Measurements from ENCODE around the gene IBA57. TPM values are rescaled to one million over a fixed set of nuclear protein-coding genes. Genes with fewer than 3 reads are reported as not detected.

The IBA57 gene
- total RNA-seq, 1 experiment from 2014 or later, result 19.4 TPM

DNA sequence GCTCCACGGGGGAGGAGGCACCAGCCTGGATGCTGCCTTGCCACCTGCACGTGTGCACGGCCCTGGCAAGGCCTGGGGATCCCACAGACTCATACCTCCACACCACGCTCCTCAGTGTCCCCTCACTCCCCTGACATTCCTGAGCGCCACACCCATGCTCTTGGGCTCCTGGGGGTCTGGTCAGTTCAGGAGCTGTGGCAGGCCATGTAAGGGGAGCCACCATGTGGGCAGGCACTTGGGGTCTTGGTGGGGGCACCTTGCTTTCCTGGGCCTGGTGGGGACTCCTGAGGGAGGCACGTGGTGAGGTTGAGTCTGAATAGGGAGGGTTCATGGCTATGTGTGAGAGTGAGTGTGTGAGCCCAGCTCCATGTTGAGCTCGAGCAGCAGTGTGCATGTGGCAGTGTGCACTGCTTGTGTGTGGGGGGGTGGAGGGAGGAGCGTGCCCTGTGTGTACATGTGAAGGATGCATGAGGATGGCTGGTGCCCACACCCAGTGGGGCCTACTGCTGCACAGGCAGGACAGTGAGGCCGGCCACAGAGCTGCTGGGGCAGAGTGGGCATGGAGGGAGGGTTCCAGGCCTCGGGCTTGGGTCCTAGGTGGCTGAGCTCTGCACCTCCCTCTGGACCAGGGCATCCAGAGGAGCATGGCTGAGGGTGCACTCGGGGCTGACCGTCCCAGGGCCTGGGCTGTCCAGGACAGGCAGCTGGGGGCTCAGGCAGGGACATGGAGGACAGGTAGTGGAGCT lies 14.3 kb upstream of the IBA57 start:
- no peak overlapping the region for H3K4me3 ChIP-seq
- no peak for DNase-seq
- no peaks in the 10 kb centered on the region for H3K9me3 ChIP-seq
- no peaks in the 10 kb centered on the region for H3K27me3 ChIP-seq
- peaks cover 36% of the 10 kb centered on the region for H3K36me3 ChIP-seq

DNA sequence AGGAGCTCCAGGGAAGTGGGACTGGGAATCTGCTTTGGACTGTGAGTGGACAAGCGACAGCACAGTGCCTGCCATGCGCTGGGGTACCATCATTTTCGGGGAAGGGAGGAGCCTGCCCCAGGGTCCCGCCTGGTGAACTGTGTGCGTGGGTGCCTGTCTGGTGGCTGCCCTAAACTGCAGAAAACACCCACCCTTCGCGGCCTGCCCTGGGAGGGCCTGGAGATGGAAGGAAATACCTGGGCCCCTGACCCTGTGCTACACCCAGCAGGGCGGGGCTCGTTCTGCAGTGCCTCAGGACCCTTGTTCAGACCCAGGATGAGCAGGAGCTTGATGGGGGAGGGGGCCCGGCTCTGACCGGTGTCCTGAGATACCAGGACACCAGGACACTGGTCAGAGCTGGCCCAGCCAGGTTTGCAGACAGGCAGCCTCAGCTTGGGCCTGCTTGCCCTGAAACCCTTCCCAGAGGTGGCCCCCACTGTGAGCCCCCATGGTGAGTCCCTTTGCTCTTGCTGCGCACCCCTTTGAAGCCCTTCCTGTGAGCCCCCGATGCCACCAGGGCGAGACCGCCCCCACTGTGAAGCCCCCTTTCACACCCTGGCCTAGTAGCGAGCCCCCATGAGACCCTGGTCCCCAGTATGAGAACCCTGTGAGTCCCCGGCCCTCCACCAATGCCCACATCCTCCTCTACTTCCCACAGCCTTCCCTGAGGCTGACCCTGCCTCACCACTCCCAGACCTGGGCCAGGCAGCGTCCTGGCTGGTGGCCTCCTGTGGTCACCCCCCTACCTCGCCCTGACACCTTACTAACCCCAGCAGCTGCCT lies 13.3 kb upstream of the IBA57 start:
- no peaks in the 10 kb centered on the region for H3K27me3 ChIP-seq
- peaks cover 27% of the 10 kb centered on the region for H3K36me3 ChIP-seq
- DNase-seq, result no peak
- H3K9me3 ChIP-seq, result no peaks in the 10 kb centered on the region
- no peak overlapping the region for H3K4me3 ChIP-seq

DNA sequence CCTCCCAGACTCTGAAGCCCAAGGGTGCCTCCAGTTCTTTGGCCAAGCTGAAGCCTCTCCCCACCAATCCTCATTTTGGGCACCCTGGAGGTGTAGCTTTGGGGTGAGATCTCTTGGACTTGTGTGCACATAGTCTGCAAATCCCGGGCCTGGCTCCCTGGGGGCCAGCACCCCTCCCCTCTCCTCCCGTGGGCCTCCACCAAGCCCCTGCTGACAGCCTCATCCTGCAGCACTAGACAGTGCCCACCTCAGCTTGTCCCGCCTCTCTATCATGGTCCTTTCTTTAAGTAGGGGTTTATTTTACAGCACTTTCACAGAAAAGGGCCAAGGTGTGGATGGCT lies 12.7 kb upstream of the IBA57 start:
- H3K4me3 ChIP-seq, result no peak overlapping the region
- no peaks in the 10 kb centered on the region for H3K27me3 ChIP-seq
- H3K9me3 ChIP-seq, result no peaks in the 10 kb centered on the region
- no peak for DNase-seq
- peaks cover 22% of the 10 kb centered on the region for H3K36me3 ChIP-seq

DNA sequence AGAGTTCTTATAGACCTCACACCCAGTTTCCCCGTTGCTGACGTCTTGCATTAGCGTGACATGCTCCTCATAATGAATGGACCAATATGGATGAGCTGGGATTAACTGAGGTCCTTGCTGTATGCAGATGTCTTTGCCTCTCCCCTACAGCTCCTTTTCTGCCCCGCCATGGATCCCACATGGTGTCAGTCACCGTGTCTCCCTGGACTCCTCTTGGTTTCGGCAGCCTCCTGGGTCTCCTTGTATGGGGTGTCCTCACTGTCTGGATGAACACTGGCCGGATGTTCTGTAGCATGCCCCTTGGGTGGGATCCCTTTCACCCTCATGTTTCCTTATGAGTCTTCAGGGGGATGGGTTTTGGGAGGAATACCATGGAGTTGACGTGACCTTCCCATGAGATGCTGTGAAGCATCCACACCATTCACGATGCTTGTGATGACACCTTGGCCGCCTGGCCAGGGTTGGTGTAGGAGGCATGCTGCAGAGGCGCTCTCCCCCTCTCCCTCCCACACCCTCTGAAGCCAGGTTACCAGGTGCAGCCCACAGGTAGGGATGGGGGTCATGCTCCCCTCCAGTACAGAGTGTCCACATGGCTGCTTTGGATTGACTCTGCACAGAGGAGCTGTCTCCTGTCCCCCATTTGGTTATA lies 11.5 kb upstream of the IBA57 start:
- Histone ChIP-seq H3K9me3 (no peaks in the 10 kb centered on the region), H3K4me3 (no peak overlapping the region), H3K36me3 (peaks cover 10% of the 10 kb centered on the region), H3K27me3 (no peaks in the 10 kb centered on the region)
- no peak for DNase-seq

DNA sequence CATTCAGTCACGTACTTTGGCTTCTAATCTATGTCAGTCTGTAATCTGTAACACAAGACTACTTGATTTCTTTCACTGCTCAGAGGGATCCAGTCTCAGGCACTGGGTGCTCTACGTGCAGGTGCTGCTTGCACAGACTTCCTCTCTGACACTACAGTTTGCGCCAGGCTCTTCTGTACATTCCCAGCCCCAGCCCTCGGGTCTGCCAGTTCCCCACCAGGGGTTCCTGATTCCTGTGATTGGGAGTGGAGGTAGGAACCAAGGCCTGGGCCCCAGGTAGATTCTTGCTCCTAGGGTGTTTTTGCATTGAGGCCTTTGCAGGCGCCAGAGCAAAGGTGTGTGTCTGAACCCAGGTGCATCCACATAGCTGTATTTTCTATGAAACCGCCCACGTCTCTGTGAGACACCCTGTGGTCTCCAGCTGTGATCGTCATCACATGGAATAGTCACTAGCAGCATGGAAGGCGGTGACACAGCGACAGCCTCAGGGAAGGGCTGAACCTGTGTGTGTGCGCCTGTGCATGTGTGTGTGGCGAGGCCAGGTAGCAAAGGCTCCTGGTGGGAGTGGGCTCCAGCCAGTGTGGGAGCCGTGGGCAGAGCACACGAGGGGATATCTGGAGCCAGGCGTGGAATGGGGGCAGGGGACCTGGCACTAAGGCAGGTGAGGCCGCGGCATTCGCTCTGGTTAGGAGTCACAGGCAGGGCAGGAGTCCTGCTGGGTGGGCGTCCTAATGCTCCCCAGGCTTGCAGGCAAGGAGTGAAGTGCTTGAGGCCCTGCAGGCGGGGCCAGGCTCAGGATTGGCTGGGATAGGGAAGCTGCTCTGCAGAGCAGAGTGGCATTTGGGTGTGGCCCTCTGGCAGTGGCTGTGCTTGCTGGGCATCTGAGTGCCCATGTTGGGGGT lies 10.7 kb upstream of the IBA57 start:
- Histone ChIP-seq H3K4me3 (no peak overlapping the region), H3K9me3 (no peaks in the 10 kb centered on the region), H3K27me3 (no peaks in the 10 kb centered on the region), H3K36me3 (peaks cover 2% of the 10 kb centered on the region; the same call in 1 of the 2 replicates)
- peak; percentile 39 for DNase-seq

DNA sequence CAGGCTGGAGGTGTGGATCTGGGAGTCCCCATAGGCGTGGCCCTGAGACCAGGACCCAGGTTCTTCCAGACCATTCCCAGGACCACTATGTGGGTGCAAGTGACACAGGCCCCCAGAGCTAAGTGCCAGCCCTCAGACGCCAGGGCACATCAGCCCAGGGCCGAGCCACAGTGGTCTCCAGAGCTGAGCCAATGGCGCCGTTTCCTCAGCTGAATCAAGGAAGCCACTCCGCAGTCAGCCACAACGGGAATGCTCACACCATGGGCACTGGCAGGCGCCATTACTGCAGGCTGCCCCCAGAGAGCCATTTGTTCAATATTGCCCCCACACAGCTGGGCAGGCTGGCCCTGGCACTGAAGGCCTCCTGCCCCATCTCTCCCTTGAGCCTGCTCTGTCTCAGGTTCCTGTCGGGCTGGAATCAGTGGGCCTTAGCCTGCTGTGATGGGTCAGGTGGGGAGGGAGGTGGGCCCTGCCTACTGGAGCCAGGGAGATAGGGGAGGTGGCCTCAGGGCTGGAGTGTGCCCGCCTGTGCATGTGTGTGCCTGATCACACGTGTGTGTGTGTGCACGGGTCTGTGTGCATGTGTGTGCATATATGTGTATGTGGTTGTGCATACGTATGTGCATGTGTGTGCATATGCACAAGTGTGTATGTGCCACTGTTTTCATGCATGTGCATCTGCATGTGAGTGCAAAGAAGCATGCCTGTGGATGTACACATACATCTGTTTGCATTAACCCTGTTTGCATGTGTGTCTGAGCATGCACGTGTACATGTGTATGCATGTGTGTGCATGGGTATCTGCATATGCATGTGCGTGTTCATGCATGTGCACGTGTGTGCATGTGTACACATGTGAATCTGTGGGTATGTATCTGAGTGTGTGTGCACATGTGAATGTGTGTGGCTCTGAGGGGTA lies 9.7 kb upstream of the IBA57 start:
- Histone ChIP-seq H3K27me3 (no peaks in the 10 kb centered on the region), H3K4me3 (no peak overlapping the region), H3K36me3 (no peaks in the 10 kb centered on the region), H3K9me3 (no peaks in the 10 kb centered on the region)
- no peak for DNase-seq

DNA sequence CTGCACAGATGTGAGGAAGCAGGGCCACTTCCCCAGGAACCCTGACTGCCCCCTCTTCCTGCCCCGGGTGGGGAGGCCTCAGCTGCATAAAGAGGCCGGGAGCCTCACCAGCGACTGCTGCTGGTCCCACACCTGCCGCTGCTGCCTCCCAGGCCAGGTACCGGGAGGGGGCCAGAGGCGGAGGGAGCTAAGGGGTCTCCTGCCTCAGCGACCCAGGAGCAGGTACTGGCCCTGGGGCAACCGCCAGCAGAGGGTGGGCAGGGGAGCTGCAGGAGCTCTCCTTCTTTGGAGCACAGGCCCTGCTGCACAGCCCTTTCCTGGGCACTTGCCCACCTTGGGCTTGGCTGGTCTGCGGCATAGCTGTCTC lies 9.1 kb upstream of the IBA57 start:
- Histone ChIP-seq H3K4me3 (no peak overlapping the region), H3K27me3 (no peaks in the 10 kb centered on the region), H3K9me3 (no peaks in the 10 kb centered on the region), H3K36me3 (no peaks in the 10 kb centered on the region)
- no peak for DNase-seq

DNA sequence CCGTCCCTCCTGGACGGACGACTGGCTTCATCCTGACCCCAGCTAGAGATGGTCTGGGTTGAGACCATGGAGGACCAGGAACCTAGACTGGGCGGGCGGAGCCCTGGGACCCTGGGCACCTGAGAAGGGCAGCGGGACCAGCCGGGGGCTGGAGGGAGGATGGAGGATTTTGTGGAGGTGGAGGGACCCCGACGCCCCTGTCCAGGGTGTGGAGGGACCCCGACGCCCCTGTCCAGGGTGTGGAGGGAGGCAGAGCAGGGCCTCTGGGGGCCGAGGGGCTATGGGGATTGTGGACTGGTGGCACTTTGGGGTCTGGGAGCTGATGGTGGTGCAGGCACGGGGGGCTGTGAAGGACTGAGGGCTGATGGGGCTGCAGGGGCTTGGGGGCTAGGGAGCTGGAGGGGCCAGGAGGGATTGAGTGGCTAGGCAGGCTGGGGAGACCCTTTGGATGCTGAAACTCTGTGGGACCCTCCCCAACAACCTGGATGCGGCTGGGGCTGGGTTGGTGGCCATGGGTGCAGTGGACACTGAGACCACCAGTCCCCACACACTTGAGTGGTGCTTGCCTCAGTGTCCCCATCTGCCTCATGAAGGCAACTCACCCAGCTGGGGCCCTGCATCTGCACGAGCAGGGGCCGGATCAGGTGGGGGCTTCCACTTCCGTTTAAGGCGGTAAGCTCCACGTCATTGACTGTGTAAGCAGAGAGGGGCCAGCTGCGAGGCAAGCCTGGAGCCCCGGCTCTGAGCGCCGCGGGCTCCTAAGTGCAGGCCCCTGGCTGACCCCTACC lies 8.5 kb upstream of the IBA57 start:
- Histone ChIP-seq H3K4me3 (no peak overlapping the region), H3K36me3 (no peaks in the 10 kb centered on the region), H3K27me3 (no peaks in the 10 kb centered on the region), H3K9me3 (no peaks in the 10 kb centered on the region)
- no peak for DNase-seq

DNA sequence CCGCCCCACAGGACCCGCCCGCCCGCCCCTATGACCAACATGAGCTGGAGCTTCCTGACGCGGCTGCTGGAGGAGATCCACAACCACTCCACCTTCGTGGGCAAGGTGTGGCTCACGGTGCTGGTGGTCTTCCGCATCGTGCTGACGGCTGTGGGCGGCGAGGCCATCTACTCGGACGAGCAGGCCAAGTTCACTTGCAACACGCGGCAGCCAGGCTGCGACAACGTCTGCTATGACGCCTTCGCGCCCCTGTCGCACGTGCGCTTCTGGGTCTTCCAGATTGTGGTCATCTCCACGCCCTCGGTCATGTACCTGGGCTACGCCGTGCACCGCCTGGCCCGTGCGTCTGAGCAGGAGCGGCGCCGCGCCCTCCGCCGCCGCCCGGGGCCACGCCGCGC lies 7.9 kb upstream of the IBA57 start:
- H3K9me3 ChIP-seq, result no peaks in the 10 kb centered on the region
- no peaks in the 10 kb centered on the region for H3K27me3 ChIP-seq
- DNase-seq, result no peak
- no peak overlapping the region for H3K4me3 ChIP-seq
- no peaks in the 10 kb centered on the region for H3K36me3 ChIP-seq

DNA sequence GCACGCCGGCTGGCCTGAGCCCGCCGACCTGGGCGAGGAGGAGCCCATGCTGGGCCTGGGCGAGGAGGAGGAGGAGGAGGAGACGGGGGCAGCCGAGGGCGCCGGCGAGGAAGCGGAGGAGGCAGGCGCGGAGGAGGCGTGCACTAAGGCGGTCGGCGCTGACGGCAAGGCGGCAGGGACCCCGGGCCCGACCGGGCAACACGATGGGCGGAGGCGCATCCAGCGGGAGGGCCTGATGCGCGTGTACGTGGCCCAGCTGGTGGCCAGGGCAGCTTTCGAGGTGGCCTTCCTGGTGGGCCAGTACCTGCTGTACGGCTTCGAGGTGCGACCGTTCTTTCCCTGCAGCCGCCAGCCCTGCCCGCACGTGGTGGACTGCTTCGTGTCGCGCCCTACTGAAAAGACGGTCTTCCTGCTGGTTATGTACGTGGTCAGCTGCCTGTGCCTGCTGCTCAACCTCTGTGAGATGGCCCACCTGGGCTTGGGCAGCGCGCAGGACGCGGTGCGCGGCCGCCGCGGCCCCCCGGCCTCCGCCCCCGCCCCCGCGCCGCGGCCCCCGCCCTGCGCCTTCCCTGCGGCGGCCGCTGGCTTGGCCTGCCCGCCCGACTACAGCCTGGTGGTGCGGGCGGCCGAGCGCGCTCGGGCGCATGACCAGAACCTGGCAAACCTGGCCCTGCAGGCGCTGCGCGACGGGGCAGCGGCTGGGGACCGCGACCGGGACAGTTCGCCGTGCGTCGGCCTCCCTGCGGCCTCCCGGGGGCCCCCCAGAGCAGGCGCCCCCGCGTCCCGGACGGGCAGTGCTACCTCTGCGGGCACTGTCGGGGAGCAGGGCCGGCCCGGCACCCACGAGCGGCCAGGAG lies 7.2 kb upstream of the IBA57 start:
- Histone ChIP-seq H3K27me3 (no peaks in the 10 kb centered on the region), H3K36me3 (no peaks in the 10 kb centered on the region), H3K4me3 (no peak overlapping the region), H3K9me3 (no peaks in the 10 kb centered on the region)
- no peak for DNase-seq

DNA sequence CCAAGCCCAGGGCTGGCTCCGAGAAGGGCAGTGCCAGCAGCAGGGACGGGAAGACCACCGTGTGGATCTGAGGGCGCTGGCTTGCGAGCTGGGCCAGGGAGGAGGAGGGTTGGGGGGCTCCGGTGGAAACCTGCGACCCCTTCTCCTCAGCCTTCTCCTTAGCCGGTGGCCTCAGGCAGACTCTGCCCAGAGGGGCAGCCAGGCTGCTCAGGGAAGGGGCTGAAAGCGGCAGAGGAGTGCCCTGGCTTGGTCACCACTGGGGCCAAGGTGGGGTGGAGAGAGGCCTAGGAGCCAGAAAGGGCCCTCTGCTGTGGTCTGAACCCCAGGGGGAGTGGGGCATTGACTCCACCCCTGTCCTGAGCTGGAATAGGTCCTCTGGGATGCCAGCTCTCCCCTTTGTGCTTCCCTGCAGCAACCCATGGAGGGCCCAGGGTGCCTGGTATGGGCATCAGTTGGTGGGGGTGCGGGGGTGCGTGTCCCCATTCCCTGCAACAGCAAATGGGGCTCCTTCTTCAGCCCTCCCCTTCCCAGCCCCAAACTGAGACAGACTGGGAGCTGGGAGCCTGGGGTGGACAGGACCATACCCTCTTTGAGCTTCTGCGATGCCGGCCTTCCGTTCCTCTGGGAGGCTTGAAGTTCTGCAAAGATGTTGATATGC lies 6.5 kb upstream of the IBA57 start:
- no peak for DNase-seq
- H3K9me3 ChIP-seq, result no peaks in the 10 kb centered on the region
- no peak overlapping the region for H3K4me3 ChIP-seq
- H3K27me3 ChIP-seq, result no peaks in the 10 kb centered on the region
- H3K36me3 ChIP-seq, result no peaks in the 10 kb centered on the region

DNA sequence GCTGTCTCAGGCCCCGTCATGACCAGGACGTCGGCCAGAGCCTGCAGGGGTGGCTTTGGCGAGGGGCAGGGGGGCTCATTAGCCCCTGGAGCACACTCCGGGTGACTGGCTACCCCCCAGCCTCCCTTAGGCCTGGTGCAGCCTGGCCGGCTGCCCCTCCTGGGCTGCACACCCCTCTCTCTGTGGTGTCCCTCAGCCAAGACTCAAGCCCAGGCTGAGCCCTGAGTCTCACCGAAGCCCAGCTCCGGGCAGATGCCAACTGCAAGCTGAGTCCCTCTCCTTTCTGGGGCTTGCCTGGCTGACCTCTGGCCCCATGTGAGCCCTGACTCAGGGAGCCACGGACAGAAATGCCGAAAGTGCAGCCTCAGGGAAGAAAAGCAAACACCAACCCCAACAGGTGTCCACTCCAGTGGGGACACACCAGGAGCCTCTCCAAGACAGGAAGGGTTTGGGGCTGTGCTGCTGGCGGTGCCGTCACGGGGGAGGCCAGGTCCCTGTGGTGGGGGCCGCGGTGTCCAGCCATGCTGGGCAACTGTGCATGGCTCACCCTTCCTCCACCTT lies 5.3 kb upstream of the IBA57 start:
- DNase-seq, result no peak

DNA sequence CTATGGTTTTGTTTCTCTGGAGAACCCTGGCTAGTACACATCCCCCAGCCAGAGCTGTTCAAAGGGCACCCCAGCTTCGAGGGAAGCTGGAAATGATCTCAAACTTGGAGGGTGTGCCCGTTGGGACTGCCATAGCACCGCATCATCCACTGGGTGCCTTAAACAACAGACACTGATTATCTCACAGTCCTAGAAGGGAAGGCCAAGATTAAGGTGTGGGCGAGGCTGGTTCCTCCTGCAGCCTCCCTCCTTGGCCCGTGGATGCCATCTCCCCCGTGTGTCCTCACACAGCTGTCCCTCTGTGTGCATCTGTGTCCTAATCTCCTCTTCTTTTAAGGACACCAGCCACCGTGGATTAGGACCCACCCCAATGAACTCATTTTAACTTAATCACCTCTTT lies 4.2 kb upstream of the IBA57 start:
- H3K36me3 ChIP-seq, result no peaks in the 10 kb centered on the region
- no peak for DNase-seq
- H3K27me3 ChIP-seq, result no peaks in the 10 kb centered on the region
- no peak overlapping the region for H3K4me3 ChIP-seq
- no peaks in the 10 kb centered on the region for H3K9me3 ChIP-seq

More for the DNA sequence above, 5.3 kb upstream of the IBA57 start:
- no peaks in the 10 kb centered on the region for H3K9me3 ChIP-seq
- no peaks in the 10 kb centered on the region for H3K27me3 ChIP-seq
- H3K36me3 ChIP-seq, result no peaks in the 10 kb centered on the region
- no peak overlapping the region for H3K4me3 ChIP-seq

DNA sequence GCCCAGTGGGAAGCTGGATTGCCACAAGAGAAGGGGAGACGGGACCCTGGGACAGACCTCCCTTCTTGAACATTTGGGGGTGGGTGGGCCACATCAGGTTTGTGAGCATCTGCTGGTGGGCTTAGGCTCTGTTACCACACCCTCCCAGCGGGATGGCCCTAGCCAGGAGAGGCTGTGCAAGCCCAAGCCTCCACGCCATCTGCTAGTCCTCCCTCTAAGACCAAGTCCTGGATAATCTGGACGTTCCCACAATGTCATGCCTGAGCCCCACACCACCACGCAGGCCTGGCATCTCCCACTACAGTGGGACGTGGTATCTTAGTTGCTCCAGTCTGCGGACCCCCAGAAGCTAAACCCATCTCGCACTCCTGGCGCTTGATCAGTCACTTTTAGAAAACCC lies 3.7 kb upstream of the IBA57 start:
- no peaks in the 10 kb centered on the region for H3K9me3 ChIP-seq
- DNase-seq, result no peak
- H3K36me3 ChIP-seq, result no peaks in the 10 kb centered on the region; the same call in 1 of the 2 replicates
- H3K4me3 ChIP-seq, result no peak overlapping the region
- no peaks in the 10 kb centered on the region for H3K27me3 ChIP-seq
